ENCODE results near the gene SLC25A27. TPM values are rescaled to one million over a fixed set of nuclear protein-coding genes. Genes with fewer than 3 reads are reported as not detected.

Gene SLC25A27
- total RNA-seq, 1 donor from 2014 or later, result 6.5 TPM

DNA sequence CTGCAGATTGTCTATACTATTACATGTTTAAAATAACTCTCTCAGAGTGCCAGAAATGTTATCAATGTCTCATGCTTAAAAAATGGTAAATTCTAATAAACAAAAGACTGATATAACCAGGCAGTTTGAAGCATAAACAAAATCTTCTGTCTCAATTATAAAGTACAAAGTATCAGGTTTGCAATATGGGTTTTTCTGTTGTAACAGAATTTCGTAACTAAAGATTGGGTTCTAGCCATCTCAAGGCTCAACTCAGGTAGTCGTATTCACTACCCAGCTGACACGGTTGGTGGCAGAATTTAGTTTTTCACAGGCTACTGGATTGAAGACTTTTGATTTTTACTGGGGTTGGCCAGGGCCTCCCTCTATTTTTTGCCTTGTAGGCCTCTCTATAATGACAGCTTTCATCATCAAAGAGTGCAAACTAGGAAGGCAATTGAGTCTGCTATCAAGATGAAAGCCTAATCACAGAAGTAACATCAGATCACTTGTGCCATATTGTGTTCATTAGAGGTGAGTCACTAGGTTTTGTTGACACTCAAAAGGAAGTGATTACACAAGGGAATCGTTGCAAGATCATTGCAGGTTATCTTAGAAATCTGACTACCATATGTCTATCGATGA, 3.8 kb upstream of the SLC25A27 start:
- no peaks in the 10 kb centered on the region for H3K36me3 Mint-ChIP-seq (ENCODE audit: low read depth)
- H3K4me3 Mint-ChIP-seq (ENCODE audit: unreplicated experiment), result no peak overlapping the region
- TF ChIP-seq, protein P1, sequence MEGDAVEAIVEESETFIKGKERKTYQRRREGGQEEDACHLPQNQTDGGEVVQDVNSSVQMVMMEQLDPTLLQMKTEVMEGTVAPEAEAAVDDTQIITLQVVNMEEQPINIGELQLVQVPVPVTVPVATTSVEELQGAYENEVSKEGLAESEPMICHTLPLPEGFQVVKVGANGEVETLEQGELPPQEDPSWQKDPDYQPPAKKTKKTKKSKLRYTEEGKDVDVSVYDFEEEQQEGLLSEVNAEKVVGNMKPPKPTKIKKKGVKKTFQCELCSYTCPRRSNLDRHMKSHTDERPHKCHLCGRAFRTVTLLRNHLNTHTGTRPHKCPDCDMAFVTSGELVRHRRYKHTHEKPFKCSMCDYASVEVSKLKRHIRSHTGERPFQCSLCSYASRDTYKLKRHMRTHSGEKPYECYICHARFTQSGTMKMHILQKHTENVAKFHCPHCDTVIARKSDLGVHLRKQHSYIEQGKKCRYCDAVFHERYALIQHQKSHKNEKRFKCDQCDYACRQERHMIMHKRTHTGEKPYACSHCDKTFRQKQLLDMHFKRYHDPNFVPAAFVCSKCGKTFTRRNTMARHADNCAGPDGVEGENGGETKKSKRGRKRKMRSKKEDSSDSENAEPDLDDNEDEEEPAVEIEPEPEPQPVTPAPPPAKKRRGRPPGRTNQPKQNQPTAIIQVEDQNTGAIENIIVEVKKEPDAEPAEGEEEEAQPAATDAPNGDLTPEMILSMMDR (IDR thresholded peaks at IDR 0.05), result no peak

DNA sequence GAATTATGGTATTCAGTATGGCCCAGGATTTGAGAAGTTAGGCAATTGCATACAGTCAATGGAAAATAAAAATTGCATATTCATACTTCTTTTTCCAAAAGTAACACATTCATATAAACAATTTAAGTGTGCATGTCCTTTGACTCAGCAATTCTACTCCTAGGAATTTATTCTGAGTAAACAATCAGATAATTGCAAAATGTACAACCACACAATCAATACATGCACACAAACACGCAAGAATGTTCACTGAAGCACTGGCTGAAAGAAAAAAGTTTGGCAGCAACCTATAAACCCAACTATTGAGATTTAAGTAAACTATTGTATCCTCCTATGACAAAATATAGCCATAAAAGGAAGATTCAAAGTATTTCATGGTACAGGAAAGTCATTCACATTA, 1.8 kb upstream of the SLC25A27 start:
- Mint-ChIP-seq H3K4me1 (ENCODE audit: low read depth) (peaks cover 14% of the 10 kb centered on the region), H3K4me3 (ENCODE audit: unreplicated experiment) (no peak overlapping the region), H3K27me3 (ENCODE audit: low read depth) (peaks cover 9% of the 10 kb centered on the region)

More for the DNA sequence above, 3.8 kb upstream of the SLC25A27 start:
- DNase-seq (ENCODE audit: low spot score), result no peak
- peaks cover 9% of the 10 kb centered on the region for H3K27me3 Mint-ChIP-seq (ENCODE audit: low read depth)
- H3K9me3 Mint-ChIP-seq (ENCODE audit: low read depth), result peaks cover 7% of the 10 kb centered on the region
- H3K27ac Mint-ChIP-seq (ENCODE audit: unreplicated experiment), result no peak overlapping the region
- H3K4me1 Mint-ChIP-seq (ENCODE audit: low read depth), result peaks cover 14% of the 10 kb centered on the region

DNA sequence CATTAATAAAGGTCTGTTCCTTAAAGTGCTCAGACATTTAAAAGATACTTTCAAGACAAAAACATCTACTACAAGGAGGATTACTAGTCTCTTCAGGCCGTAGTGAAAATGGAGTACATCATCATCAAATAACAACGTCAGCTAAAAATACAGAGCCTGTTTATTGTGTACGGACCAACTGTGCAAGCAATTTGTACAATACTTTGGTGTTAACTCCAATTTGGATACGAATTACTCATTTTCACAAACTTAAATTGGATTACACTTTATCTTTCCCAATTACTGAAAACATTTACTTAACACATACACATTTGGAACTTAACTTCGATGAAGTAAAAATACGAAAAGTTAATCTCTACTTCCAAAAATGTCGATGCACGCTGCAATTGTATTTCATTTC, 959 bp upstream of the SLC25A27 start:
- TF ChIP-seq, protein P1 (IDR thresholded peaks at IDR 0.05), result no peak
- Mint-ChIP-seq H3K27me3 (ENCODE audit: low read depth) (peaks cover 9% of the 10 kb centered on the region), H3K9me3 (ENCODE audit: low read depth) (no peaks in the 10 kb centered on the region), H3K36me3 (ENCODE audit: low read depth) (no peaks in the 10 kb centered on the region), H3K27ac (ENCODE audit: unreplicated experiment) (no peak overlapping the region), H3K4me3 (ENCODE audit: unreplicated experiment) (peak overlapping the region; percentile 97), H3K4me1 (ENCODE audit: low read depth) (peaks cover 14% of the 10 kb centered on the region)
- no peak for DNase-seq (ENCODE audit: low spot score)

More for the DNA sequence above, 1.8 kb upstream of the SLC25A27 start:
- no peak overlapping the region for H3K27ac Mint-ChIP-seq (ENCODE audit: unreplicated experiment)
- H3K36me3 Mint-ChIP-seq (ENCODE audit: low read depth), result no peaks in the 10 kb centered on the region
- no peak for DNase-seq (ENCODE audit: low spot score)
- TF ChIP-seq, protein P1 (IDR thresholded peaks at IDR 0.05), result no peak
- no peaks in the 10 kb centered on the region for H3K9me3 Mint-ChIP-seq (ENCODE audit: low read depth)

- H3K4me1 Mint-ChIP-seq (ENCODE audit: low read depth), result peaks cover 14% of the 10 kb centered on the region
- no peak for DNase-seq (ENCODE audit: low spot score)
- no peaks in the 10 kb centered on the region for H3K36me3 Mint-ChIP-seq (ENCODE audit: low read depth)
- peak overlapping the region; percentile 97 for H3K4me3 Mint-ChIP-seq (ENCODE audit: unreplicated experiment)
- H3K9me3 Mint-ChIP-seq (ENCODE audit: low read depth), result no peaks in the 10 kb centered on the region
- TF ChIP-seq, protein P1 (IDR thresholded peaks at IDR 0.05), result no peak
- peaks cover 9% of the 10 kb centered on the region for H3K27me3 Mint-ChIP-seq (ENCODE audit: low read depth)
- peak overlapping the region; percentile 23 for H3K27ac Mint-ChIP-seq (ENCODE audit: unreplicated experiment)
Measured at GRCh38 chr6:46652232-46652602, 558 bp upstream of the SLC25A27 start.

DNA sequence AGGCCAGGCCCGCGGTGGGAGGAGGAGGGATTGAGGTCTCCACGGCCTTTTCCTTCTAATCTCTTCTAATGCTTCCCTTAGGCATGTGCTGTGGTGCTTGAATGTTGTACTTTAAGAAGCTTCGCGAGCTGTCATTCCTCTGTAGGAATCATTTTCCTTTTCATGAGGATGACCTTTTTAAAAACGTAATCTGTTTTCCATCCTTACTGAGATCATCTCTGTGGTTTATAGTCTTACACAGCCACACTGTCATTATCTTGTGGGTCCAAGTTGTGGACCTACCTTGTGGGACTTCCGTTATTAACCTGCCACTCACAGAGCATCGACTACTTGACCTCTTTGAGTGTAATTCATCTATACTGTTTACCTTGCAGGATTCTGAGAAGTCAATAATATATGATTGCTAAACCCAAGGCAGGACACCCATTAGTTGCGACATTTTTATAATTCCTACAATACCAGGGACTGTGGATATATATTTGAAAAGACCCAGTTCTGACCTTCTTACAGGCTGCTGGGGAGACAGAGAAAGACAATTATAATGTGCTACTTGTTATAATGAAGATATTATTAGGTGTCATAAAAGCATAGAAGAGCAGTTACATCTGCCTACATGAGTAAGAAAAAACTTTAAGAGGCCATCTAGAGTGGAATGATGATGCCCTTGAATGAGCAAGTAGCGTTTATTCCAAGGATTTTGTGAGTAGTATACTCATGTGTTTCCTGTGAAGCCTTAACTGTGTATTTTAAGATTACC, 842 bp downstream of the SLC25A27 start:
- H3K4me3 Mint-ChIP-seq (ENCODE audit: unreplicated experiment), result peak overlapping the region; percentile 97
- peaks cover 14% of the 10 kb centered on the region for H3K4me1 Mint-ChIP-seq (ENCODE audit: low read depth)
- H3K27ac Mint-ChIP-seq (ENCODE audit: unreplicated experiment), result no peak overlapping the region

More for the DNA sequence above, 842 bp downstream of the SLC25A27 start:
- H3K27me3 Mint-ChIP-seq (ENCODE audit: low read depth), result peaks cover 9% of the 10 kb centered on the region
- no peaks in the 10 kb centered on the region for H3K36me3 Mint-ChIP-seq (ENCODE audit: low read depth)
- TF ChIP-seq, protein P1 (IDR thresholded peaks at IDR 0.05), result no peak
- H3K9me3 Mint-ChIP-seq (ENCODE audit: low read depth), result no peaks in the 10 kb centered on the region
- no peak for DNase-seq (ENCODE audit: low spot score)
